Lung (tissue), 13 donors: ENCODE measurements around the gene PSAPL1. TPM values are rescaled to one million over a fixed set of nuclear protein-coding genes. Genes with fewer than 3 reads are reported as not detected.

Source experiments
- ATAC-seq: fragments of 200-7000 bp; cut with Tn5 transposase; one replicate; pipeline ENCODE4 v1.9.1; 2020; ENCODE audit warnings: moderate number of reproducible peaks; ENCODE audit not compliant: insufficient read depth, low FRiP score
- DNase-seq, 3 donors: peaks; one replicate each; pipeline ENCODE4 v3.0.0-alpha.2; 2013 to 2017
- H3K27ac ChIP-seq, 2 donors: one replicate each; pipeline ENCODE4 v1.5.1; 2013; ENCODE audit warnings: mild to moderate bottlenecking in 2 of 2, moderate library complexity in 2 of 2, control low read depth in 1 of 2, inconsistent platforms in 1 of 2, low read depth in 1 of 2, low read length in 1 of 2
- H3K27me3 ChIP-seq, 3 donors: one replicate each; pipeline ENCODE4 v1.5.1; 2013; ENCODE audit warnings: low read length in 2 of 3; ENCODE audit not compliant: control insufficient read depth in 3 of 3, insufficient read depth in 3 of 3
- H3K36me3 ChIP-seq, 4 donors: one replicate each; pipeline ENCODE4 v1.5.1; 2013; ENCODE audit warnings: low read length in 4 of 4, mild to moderate bottlenecking in 1 of 4, moderate library complexity in 1 of 4; ENCODE audit not compliant: control insufficient read depth in 4 of 4, insufficient read depth in 4 of 4
- H3K4me1 ChIP-seq, 5 donors: one replicate each; pipeline ENCODE4 v1.5.1; 2013; ENCODE audit warnings: low read length in 5 of 5, mild to moderate bottlenecking in 2 of 5, moderate library complexity in 1 of 5; ENCODE audit not compliant: control insufficient read depth in 5 of 5, insufficient read depth in 5 of 5
- H3K4me3 ChIP-seq: one replicate; pipeline ENCODE4 v1.5.1; 2013; ENCODE audit warnings: mild to moderate bottlenecking, control low read depth, moderate library complexity
- H3K9ac ChIP-seq, 2 donors: one replicate each; pipeline ENCODE4 v1.5.1; 2013; ENCODE audit warnings: low read length in 2 of 2, control low read depth in 1 of 2; ENCODE audit not compliant: insufficient read depth in 1 of 2
- H3K9me3 ChIP-seq, 4 donors: one replicate each; pipeline ENCODE4 v1.5.1; 2013; ENCODE audit warnings: low read length in 3 of 4, mild to moderate bottlenecking in 1 of 4, moderate library complexity in 1 of 4; ENCODE audit not compliant: control insufficient read depth in 4 of 4, insufficient read depth in 3 of 4
- CTCF ChIP-seq: IDR thresholded peaks from 2 replicates; pipeline ENCODE4 v1.5.1; 2012; ENCODE audit warnings: mild to moderate bottlenecking; ENCODE audit errors: control extremely low read depth, extremely low read depth
- WGBS, 2 donors: extraction: QIAGEN DNeasy Blood & Tissue Kit; methylation state at CpG; one replicate each; pipeline ENCODE4 v1.1.7; 2013; 5-methylcytosine and 5-hydroxymethylcytosine counted together
- polyA plus RNA-seq, 2 donors: library from polyadenylated mRNA; stranded (reverse); fragments of 200-250 nt; gene quantifications; one replicate each; pipeline ENCODE4 v1.2.1, GENCODE V29; 2013
- small RNA-seq: library from RNA; depleted of rRNA; stranded (forward); fragments of <200 nt; gene quantifications from one replicate; pipeline ENCODE3, GENCODE V24; 2014; ENCODE audit warnings: low replicate concordance
- total RNA-seq, 2 donors: library from RNA; depleted of rRNA in 1 of 2; stranded (reverse); fragments of >200 nt in 1 of 2; gene quantifications; one replicate each; pipeline ENCODE4 v1.2.1, GENCODE V29; 2014 to 2021
- donor health status: control.
- donor health status: control.
- donor health status: Bipolar disorder and iron deficiency.
- donor health status: healthy.
- donor health status: DM: yes; HTN: yes; CAD: no.

PSAPL1 gene
- total and polyA plus RNA-seq, 4 donors: 0.06 to 0.55 (median 0.24) TPM; not detected in 1

- 62 to 73% methylated on average over 8 of the region's 8 CpGs for WGBS, 2 donors
- Histone ChIP-seq H3K9me3 (no peaks in the 10 kb centered on the region), H3K4me3 (no peak overlapping the region), H3K4me1 (peaks cover 0 to 14% (median 0%) of the 10 kb centered on the region in 5 donors), H3K27ac (no peak overlapping the region), H3K27me3 (no peaks in the 10 kb centered on the region), H3K36me3 (no peaks in the 10 kb centered on the region), H3K9ac (no peak overlapping the region)
- DNase-seq (peak in 1 of 3 donors; percentile 7), ATAC-seq (no peak)
- TF ChIP-seq CTCF: no peak
Measured at GRCh38 chr4:7382634-7383014, 52.1 kb downstream of the PSAPL1 start.

GRCh38 chr4:7381890-7382633, 52.7 kb downstream of the PSAPL1 start:
- DNase-seq (peak in 1 of 3 donors; percentile 11), ATAC-seq (no peak)
- H3K4me1 ChIP-seq: peaks cover 0 to 20% (median 0%) of the 10 kb centered on the region in 5 donors
- 87 to 95% methylated on average over 9 of the region's 9 CpGs for WGBS, 2 donors
- no peaks in the 10 kb centered on the region for H3K9me3 ChIP-seq
- no peak overlapping the region for H3K27ac ChIP-seq
- no peak overlapping the region for H3K9ac ChIP-seq
- H3K36me3 ChIP-seq: no peaks in the 10 kb centered on the region
- no peak overlapping the region for H3K4me3 ChIP-seq
- H3K27me3 ChIP-seq: no peaks in the 10 kb centered on the region
- no peak for TF ChIP-seq CTCF

DNA sequence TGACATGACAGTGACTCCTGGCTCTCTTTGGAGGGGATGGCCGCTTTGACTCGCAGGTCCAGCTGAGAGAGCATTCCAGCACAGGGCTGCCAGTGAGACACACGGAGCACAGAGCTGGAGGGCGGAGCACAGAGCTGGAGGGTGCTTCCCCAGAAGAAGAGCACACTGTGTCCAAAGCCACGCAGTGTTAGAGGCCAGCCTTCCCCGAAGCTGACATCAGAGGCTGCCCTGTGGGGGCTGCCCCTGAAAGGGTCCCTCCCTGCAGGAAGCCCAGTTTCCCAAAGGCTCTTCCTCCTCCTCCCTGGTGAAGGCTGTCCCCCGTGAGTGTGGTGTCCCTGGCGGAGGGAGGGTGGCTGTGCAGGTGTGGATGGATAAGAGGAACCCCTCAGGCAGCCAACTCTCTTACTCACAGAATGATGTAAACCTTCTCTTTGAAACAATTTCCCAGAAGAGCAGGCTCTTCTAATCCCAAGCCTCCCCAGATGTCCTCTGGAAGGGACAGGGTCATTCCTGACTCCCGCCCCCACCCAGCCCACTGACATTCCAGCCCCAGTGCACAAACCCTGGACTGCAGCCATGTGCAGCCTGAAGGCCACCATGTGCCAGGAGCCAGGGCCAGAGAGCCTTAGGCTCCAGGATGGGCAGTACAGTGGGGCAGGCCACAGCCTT, 53.4 kb downstream of the PSAPL1 start:
- no peak overlapping the region for H3K4me3 ChIP-seq
- DNase-seq (peak in 1 of 3 donors; percentile 11), ATAC-seq (no peak)
- no peak overlapping the region for H3K9ac ChIP-seq
- peaks cover 0 to 23% (median 0%) of the 10 kb centered on the region in 5 donors for H3K4me1 ChIP-seq
- WGBS, 2 donors: 71 to 72% methylated on average over 9 of the region's 9 CpGs
- no peaks in the 10 kb centered on the region for H3K27me3 ChIP-seq
- H3K9me3 ChIP-seq: no peaks in the 10 kb centered on the region
- no peak for TF ChIP-seq CTCF
- H3K36me3 ChIP-seq: no peaks in the 10 kb centered on the region
- no peak overlapping the region for H3K27ac ChIP-seq

Small RNA genes within 50 kb of the gene (small RNA-seq; reads per million reads assigned to genes)
- gene MIR4274: not detected

Other genes starting within 250 kb of the PSAPL1 start
- gene SORCS2, start 242.4 kb downstream of the PSAPL1 start, total RNA-seq: 1 to 10 TPM; 2.7 to 7.7 TPM
- gene SORCS2, start 242.4 kb downstream of the PSAPL1 start, polyA plus RNA-seq: 1 to 10 TPM; 2.2 to 2.3 TPM